ENCODE data around the gene RASD1. TPM values are rescaled to one million over a fixed set of nuclear protein-coding genes. Genes with fewer than 3 reads are reported as not detected.
A peak's percentile ranks its signal among the peaks of the same experiment; 100 is the strongest.

Gene RASD1
- 4.6 TPM for polyA plus RNA-seq (2013, experiment 1 of 2)
- 3.3 TPM for polyA plus RNA-seq (2013, experiment 2 of 2)

GRCh38 chr17:17496189-17497064 lies at the start of gene RASD1:
Gene RASD1 (minus strand): TSS chr17:17496395. CDS start chr17:17496181, 214 bp downstream.
- H3K27ac ChIP-seq (ENCODE audit: low read depth, low read length, severe bottlenecking), result peak within 1 kb of the TSS; percentile 55
- 0% methylated on average over 70 to 86 of the region's 93 CpGs for WGBS, 2 experiments (ENCODE audit: insufficient coverage in 2 of 2)

GRCh38 chr17:17545984-17546383 lies 49.8 kb upstream of the RASD1 start:
- 91 to 94% methylated on average over 6 to 7 of the region's 7 CpGs for WGBS, 2 experiments (ENCODE audit: insufficient coverage in 2 of 2)
- H3K36me3 ChIP-seq (ENCODE audit: control insufficient read depth, insufficient read depth, low read length), result no peaks in the 10 kb centered on the region
- H3K4me1 ChIP-seq (ENCODE audit: control insufficient read depth, insufficient read depth, low read length, poor library complexity, severe bottlenecking), result peaks cover 3% of the 10 kb centered on the region
- no peaks in the 10 kb centered on the region for H3K9me3 ChIP-seq (ENCODE audit: control insufficient read depth, low read length)
- H3K27ac ChIP-seq (ENCODE audit: low read depth, low read length, severe bottlenecking), result no peak overlapping the region
- H3K4me3 ChIP-seq (ENCODE audit: extremely low read depth, insufficient read depth, low read length, poor library complexity, severe bottlenecking), result no peak overlapping the region

More at GRCh38 chr17:17496189-17497064, at the start of gene RASD1:
- peak within 1 kb of the TSS; percentile 56 for H3K4me3 ChIP-seq (ENCODE audit: extremely low read depth, insufficient read depth, low read length, poor library complexity, severe bottlenecking)
- H3K9me3 ChIP-seq (ENCODE audit: control insufficient read depth, low read length), result no peaks in the 10 kb centered on the region
- H3K36me3 ChIP-seq (ENCODE audit: control insufficient read depth, insufficient read depth, low read length), result peaks cover 19% of the 10 kb centered on the region
- peaks cover 10% of the 10 kb centered on the region for H3K4me1 ChIP-seq (ENCODE audit: control insufficient read depth, insufficient read depth, low read length, poor library complexity, severe bottlenecking)

- Histone ChIP-seq H3K27ac (ENCODE audit: low read depth, low read length, severe bottlenecking) (no peak overlapping the region), H3K9me3 (ENCODE audit: control insufficient read depth, low read length) (no peaks in the 10 kb centered on the region), H3K4me3 (ENCODE audit: extremely low read depth, insufficient read depth, low read length, poor library complexity, severe bottlenecking) (no peak overlapping the region), H3K4me1 (ENCODE audit: control insufficient read depth, insufficient read depth, low read length, poor library complexity, severe bottlenecking) (peaks cover 3% of the 10 kb centered on the region), H3K36me3 (ENCODE audit: control insufficient read depth, insufficient read depth, low read length) (no peaks in the 10 kb centered on the region)
- 95 to 97% methylated on average over 17 to 20 of the region's 20 CpGs for WGBS, 2 experiments (ENCODE audit: insufficient coverage in 2 of 2)
These were observed 49.0 kb upstream of the RASD1 start for GRCh38 chr17:17545031-17545820.

GRCh38 chr17:17542906-17543635 lies 46.9 kb upstream of the RASD1 start:
- H3K4me3 ChIP-seq (ENCODE audit: extremely low read depth, insufficient read depth, low read length, poor library complexity, severe bottlenecking), result no peak overlapping the region

GRCh38 chr17:17541640-17542001 lies 45.4 kb upstream of the RASD1 start:
- WGBS, 2 experiments (ENCODE audit: insufficient coverage in 2 of 2), result 74 to 82% methylated on average over 5 of the region's 5 CpGs
- Histone ChIP-seq H3K27ac (ENCODE audit: low read depth, low read length, severe bottlenecking) (no peak overlapping the region), H3K4me1 (ENCODE audit: control insufficient read depth, insufficient read depth, low read length, poor library complexity, severe bottlenecking) (peaks cover 3% of the 10 kb centered on the region), H3K9me3 (ENCODE audit: control insufficient read depth, low read length) (no peaks in the 10 kb centered on the region), H3K4me3 (ENCODE audit: extremely low read depth, insufficient read depth, low read length, poor library complexity, severe bottlenecking) (no peak overlapping the region), H3K36me3 (ENCODE audit: control insufficient read depth, insufficient read depth, low read length) (no peaks in the 10 kb centered on the region)

More at GRCh38 chr17:17542906-17543635, 46.9 kb upstream of the RASD1 start:
- H3K9me3 ChIP-seq (ENCODE audit: control insufficient read depth, low read length), result no peaks in the 10 kb centered on the region
- H3K27ac ChIP-seq (ENCODE audit: low read depth, low read length, severe bottlenecking), result no peak overlapping the region
- peaks cover 3% of the 10 kb centered on the region for H3K4me1 ChIP-seq (ENCODE audit: control insufficient read depth, insufficient read depth, low read length, poor library complexity, severe bottlenecking)
- H3K36me3 ChIP-seq (ENCODE audit: control insufficient read depth, insufficient read depth, low read length), result no peaks in the 10 kb centered on the region
- 94 to 96% methylated on average over 21 to 22 of the region's 22 CpGs for WGBS, 2 experiments (ENCODE audit: insufficient coverage in 2 of 2)

GRCh38 chr17:17540935-17541639 lies 44.9 kb upstream of the RASD1 start:
- Histone ChIP-seq H3K4me3 (ENCODE audit: extremely low read depth, insufficient read depth, low read length, poor library complexity, severe bottlenecking) (no peak overlapping the region), H3K36me3 (ENCODE audit: control insufficient read depth, insufficient read depth, low read length) (no peaks in the 10 kb centered on the region), H3K9me3 (ENCODE audit: control insufficient read depth, low read length) (no peaks in the 10 kb centered on the region), H3K27ac (ENCODE audit: low read depth, low read length, severe bottlenecking) (no peak overlapping the region), H3K4me1 (ENCODE audit: control insufficient read depth, insufficient read depth, low read length, poor library complexity, severe bottlenecking) (peaks cover 3% of the 10 kb centered on the region)
- 87 to 91% methylated on average over 17 to 23 of the region's 23 CpGs for WGBS, 2 experiments (ENCODE audit: insufficient coverage in 2 of 2)

GRCh38 chr17:17540278-17540906 lies 44.2 kb upstream of the RASD1 start:
- no peaks in the 10 kb centered on the region for H3K9me3 ChIP-seq (ENCODE audit: control insufficient read depth, low read length)
- no peak overlapping the region for H3K4me3 ChIP-seq (ENCODE audit: extremely low read depth, insufficient read depth, low read length, poor library complexity, severe bottlenecking)
- no peaks in the 10 kb centered on the region for H3K36me3 ChIP-seq (ENCODE audit: control insufficient read depth, insufficient read depth, low read length)
- H3K27ac ChIP-seq (ENCODE audit: low read depth, low read length, severe bottlenecking), result no peak overlapping the region
- WGBS, 2 experiments (ENCODE audit: insufficient coverage in 2 of 2), result 85 to 86% methylated on average over 14 to 15 of the region's 15 CpGs
- H3K4me1 ChIP-seq (ENCODE audit: control insufficient read depth, insufficient read depth, low read length, poor library complexity, severe bottlenecking), result peaks cover 3% of the 10 kb centered on the region

- Histone ChIP-seq H3K4me1 (ENCODE audit: control insufficient read depth, insufficient read depth, low read length, poor library complexity, severe bottlenecking) (no peaks in the 10 kb centered on the region), H3K36me3 (ENCODE audit: control insufficient read depth, insufficient read depth, low read length) (no peaks in the 10 kb centered on the region), H3K4me3 (ENCODE audit: extremely low read depth, insufficient read depth, low read length, poor library complexity, severe bottlenecking) (no peak overlapping the region), H3K9me3 (ENCODE audit: control insufficient read depth, low read length) (no peaks in the 10 kb centered on the region), H3K27ac (ENCODE audit: low read depth, low read length, severe bottlenecking) (no peak overlapping the region)
- WGBS, 2 experiments (ENCODE audit: insufficient coverage in 2 of 2), result 93 to 95% methylated on average over 6 to 8 of the region's 10 CpGs
These were observed 43.4 kb upstream of the RASD1 start for GRCh38 chr17:17539591-17539990.

GRCh38 chr17:17538417-17539391 lies 42.5 kb upstream of the RASD1 start:
- WGBS, 2 experiments (ENCODE audit: insufficient coverage in 2 of 2), result 88 to 94% methylated on average over 8 of the region's 10 CpGs
- H3K27ac ChIP-seq (ENCODE audit: low read depth, low read length, severe bottlenecking), result no peak overlapping the region
- no peaks in the 10 kb centered on the region for H3K36me3 ChIP-seq (ENCODE audit: control insufficient read depth, insufficient read depth, low read length)
- H3K4me3 ChIP-seq (ENCODE audit: extremely low read depth, insufficient read depth, low read length, poor library complexity, severe bottlenecking), result no peak overlapping the region
- H3K4me1 ChIP-seq (ENCODE audit: control insufficient read depth, insufficient read depth, low read length, poor library complexity, severe bottlenecking), result no peaks in the 10 kb centered on the region
- H3K9me3 ChIP-seq (ENCODE audit: control insufficient read depth, low read length), result no peaks in the 10 kb centered on the region
